Natural killer cell (primary cell): ENCODE measurements around the gene CATSPER3. TPM values are rescaled to one million over a fixed set of nuclear protein-coding genes. Genes with fewer than 3 reads are reported as not detected.

Experiments used
- ATAC-seq, 3 donors: fragments of 150-1000 bp in 2 of 3; fragments of 200-7000 bp in 1 of 3; cut with Tn5 transposase; 1 replicate in 1 of 3; 2 replicates in 2 of 3; pipeline ENCODE4 v1.10.0; 2021; ENCODE audit warnings: mild to moderate bottlenecking in 2 of 3, moderate library complexity in 2 of 3
- DNase-seq, 2 donors: peaks; one replicate each; pipeline versions ENCODE4 v3.0.0 to v3.0.0-alpha.2; 2013 to 2021; ENCODE audit warnings: mixed read lengths in 1 of 2
- H3K27ac ChIP-seq: one replicate; pipeline ENCODE4 v1.5.1; 2013; ENCODE audit warnings: mild to moderate bottlenecking, low read length
- H3K27me3 ChIP-seq: one replicate; pipeline ENCODE4 v1.6.1; 2013; ENCODE audit warnings: low read length; ENCODE audit not compliant: control insufficient read depth, insufficient read depth
- H3K36me3 ChIP-seq: one replicate; pipeline ENCODE4 v1.6.1; 2013; ENCODE audit warnings: low read length; ENCODE audit not compliant: control insufficient read depth, insufficient read depth
- H3K4me1 ChIP-seq: one replicate; pipeline ENCODE4 v1.6.1; 2013; ENCODE audit warnings: low read length; ENCODE audit not compliant: control insufficient read depth, insufficient read depth
- H3K4me3 ChIP-seq: one replicate; pipeline ENCODE4 v1.5.1; 2013; ENCODE audit warnings: low read length
- H3K9me3 ChIP-seq: one replicate; pipeline ENCODE4 v1.6.1; 2013; ENCODE audit warnings: low read length; ENCODE audit not compliant: control insufficient read depth, insufficient read depth
- H3K27ac Mint-ChIP-seq, 2 donors: one replicate each; pipeline ENCODE4 v1.8.0; 2022; ENCODE audit warnings: mild to moderate bottlenecking in 2 of 2, mixed read lengths in 2 of 2, moderate library complexity in 1 of 2
- H3K27me3 Mint-ChIP-seq, 2 donors: one replicate each; pipeline ENCODE4 v1.8.0; 2022; ENCODE audit warnings: low read depth in 2 of 2, mixed read lengths in 2 of 2
- H3K36me3 Mint-ChIP-seq: one replicate; pipeline ENCODE4 v1.8.0; 2022; ENCODE audit warnings: mixed read lengths
- H3K4me1 Mint-ChIP-seq, 2 donors: one replicate each; pipeline ENCODE4 v1.8.0; 2022; ENCODE audit warnings: mixed read lengths in 2 of 2
- H3K4me3 Mint-ChIP-seq: one replicate; pipeline ENCODE4 v1.8.0; 2022; ENCODE audit warnings: mild to moderate bottlenecking, moderate library complexity, mixed read lengths
- H3K9me3 Mint-ChIP-seq, 2 donors: one replicate each; pipeline ENCODE4 v1.8.0; 2022; ENCODE audit warnings: mixed read lengths in 2 of 2
- whole genome bisulfite sequencing: methylation state at CpG from one replicate; pipeline ENCODE4 v1.1.7; 2013; ENCODE audit warnings: missing lambda C conversion rate; ENCODE audit not compliant: insufficient coverage; 5-methylcytosine and 5-hydroxymethylcytosine counted together
- intact Hi-C: fragments of 100-400 bp; cut with micrococcal nuclease; formaldehyde crosslinking; loops from one replicate; pipeline ENCODE4 v1.14.2; 2022
- total RNA-seq, 4 donors: library from RNA; stranded (reverse); fragments of 120-200 nt in 1 of 4; gene quantifications; one replicate each; pipeline versions ENCODE4 v1.2.3 to v1.2.4, GENCODE V29; 2013 to 2022
- TF ChIP-seq, protein P1 (sequence below): fragments of 200-600 bp; IDR thresholded peaks from one replicate; pipeline ENCODE4 v1.8.0; 2022; ENCODE audit warnings: antibody characterized with exemption

The CATSPER3 gene
- total RNA-seq, 3 donors from 2014 or later (not counting 1 experiment from before 2014, with no cell fraction given) = 0.31 to 0.79 (median 0.55) TPM

DNA sequence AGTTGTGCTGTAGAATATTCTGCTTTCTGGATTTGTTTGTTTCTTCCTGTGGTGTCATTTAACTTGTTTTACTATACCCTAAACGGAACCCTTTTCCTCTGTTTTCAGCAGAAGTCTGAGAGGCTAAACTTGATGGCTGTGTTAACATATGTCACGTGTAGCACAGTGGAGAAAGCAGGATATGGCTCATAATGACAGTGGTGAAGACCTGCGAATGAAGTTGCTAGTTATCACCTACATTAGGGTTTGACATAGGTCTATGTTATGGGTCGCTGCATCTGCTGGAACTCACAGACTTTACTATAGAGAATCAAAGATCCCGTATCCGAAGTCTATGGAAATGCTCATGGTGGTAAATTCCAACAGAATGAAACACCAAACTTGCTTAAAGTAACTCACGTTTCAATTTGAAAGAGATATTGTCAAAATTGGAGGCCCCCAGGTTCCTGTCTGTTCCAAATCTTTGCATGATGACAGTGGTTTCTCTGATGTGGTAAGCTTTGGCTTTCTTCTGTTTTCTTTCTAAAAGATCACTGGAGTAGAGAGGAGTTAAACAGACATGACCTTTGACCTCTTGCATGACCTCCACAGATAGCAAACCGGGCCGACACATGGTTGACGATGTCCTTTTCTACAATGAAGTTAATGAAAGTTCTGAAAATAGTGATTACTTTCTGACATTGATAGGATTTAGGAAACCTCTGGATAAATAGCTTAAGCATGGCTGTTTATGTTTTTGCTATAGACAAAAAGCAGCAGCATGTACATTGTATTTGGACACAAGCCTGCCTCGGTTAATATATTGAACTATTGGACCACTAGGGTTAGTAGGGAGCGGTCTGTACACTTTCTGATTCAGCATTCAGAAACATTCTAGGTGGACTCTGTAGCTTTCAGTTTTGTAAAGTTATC lies 3.1 kb upstream of the CATSPER3 start:
- Histone ChIP-seq H3K27me3 (no peaks in the 10 kb centered on the region), H3K4me3 (no peak overlapping the region), H3K4me1 (no peaks in the 10 kb centered on the region), H3K9me3 (no peaks in the 10 kb centered on the region), H3K36me3 (peaks cover 4% of the 10 kb centered on the region), H3K27ac (no peak overlapping the region)
- H3K4me3 Mint-ChIP-seq = no peak overlapping the region
- H3K9me3 Mint-ChIP-seq = no peaks in the 10 kb centered on the region
- DNase-seq = peak in 1 of 2 donors; percentile 65
- TF ChIP-seq, protein P1, sequence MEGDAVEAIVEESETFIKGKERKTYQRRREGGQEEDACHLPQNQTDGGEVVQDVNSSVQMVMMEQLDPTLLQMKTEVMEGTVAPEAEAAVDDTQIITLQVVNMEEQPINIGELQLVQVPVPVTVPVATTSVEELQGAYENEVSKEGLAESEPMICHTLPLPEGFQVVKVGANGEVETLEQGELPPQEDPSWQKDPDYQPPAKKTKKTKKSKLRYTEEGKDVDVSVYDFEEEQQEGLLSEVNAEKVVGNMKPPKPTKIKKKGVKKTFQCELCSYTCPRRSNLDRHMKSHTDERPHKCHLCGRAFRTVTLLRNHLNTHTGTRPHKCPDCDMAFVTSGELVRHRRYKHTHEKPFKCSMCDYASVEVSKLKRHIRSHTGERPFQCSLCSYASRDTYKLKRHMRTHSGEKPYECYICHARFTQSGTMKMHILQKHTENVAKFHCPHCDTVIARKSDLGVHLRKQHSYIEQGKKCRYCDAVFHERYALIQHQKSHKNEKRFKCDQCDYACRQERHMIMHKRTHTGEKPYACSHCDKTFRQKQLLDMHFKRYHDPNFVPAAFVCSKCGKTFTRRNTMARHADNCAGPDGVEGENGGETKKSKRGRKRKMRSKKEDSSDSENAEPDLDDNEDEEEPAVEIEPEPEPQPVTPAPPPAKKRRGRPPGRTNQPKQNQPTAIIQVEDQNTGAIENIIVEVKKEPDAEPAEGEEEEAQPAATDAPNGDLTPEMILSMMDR = no peak
- H3K27me3 Mint-ChIP-seq = no peaks in the 10 kb centered on the region
- H3K36me3 Mint-ChIP-seq = no peaks in the 10 kb centered on the region
- H3K4me1 Mint-ChIP-seq = peaks cover 5 to 9% of the 10 kb centered on the region in 2 donors
- ATAC-seq = peak; percentile 52 to 73 (median 66)
- peak overlapping the region in 1 of 2 donors; percentile 52 for H3K27ac Mint-ChIP-seq
- intact Hi-C loops = no loop called here
- WGBS = 72% methylated on average over 12 of the region's 12 CpGs

DNA sequence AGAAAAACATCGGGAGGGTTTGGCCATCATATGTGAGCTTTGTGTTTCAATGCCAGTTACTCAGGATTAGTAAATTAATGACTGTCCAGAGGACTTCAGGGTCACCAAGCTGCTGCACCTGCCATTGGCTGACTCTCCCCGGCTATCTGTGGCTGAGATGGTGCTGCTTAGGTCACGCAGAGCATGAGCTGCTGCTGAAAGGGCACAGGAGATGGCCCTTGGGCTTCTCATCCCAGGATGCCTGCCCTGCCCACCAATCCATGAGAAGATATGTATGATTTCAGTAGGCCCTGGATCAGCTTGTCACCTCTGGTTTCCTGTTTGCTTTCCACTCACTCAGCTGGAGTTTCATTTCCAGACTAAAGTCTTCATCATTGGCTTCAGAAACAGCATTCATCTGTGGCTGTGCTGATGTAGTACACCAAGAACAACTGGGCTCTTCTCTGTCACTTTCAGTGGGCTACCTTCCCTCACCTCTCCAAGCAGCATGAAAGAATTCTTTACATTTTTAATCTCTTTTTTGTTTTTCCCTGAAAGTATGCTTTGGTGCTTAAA lies 2.4 kb upstream of the CATSPER3 start:
- no peaks in the 10 kb centered on the region for H3K36me3 Mint-ChIP-seq
- H3K36me3 ChIP-seq = peaks cover 4% of the 10 kb centered on the region
- H3K27ac ChIP-seq = no peak overlapping the region
- ATAC-seq (no peak), DNase-seq (no peak)
- TF ChIP-seq, protein P1 = no peak
- peaks cover 5 to 9% of the 10 kb centered on the region in 2 donors for H3K4me1 Mint-ChIP-seq
- H3K4me3 ChIP-seq = no peak overlapping the region
- intact Hi-C loops = no loop called here
- H3K27me3 Mint-ChIP-seq = no peaks in the 10 kb centered on the region
- no peaks in the 10 kb centered on the region for H3K27me3 ChIP-seq
- H3K9me3 ChIP-seq = no peaks in the 10 kb centered on the region
- no peaks in the 10 kb centered on the region for H3K9me3 Mint-ChIP-seq
- no peak overlapping the region for H3K4me3 Mint-ChIP-seq
- H3K27ac Mint-ChIP-seq = peak overlapping the region; percentile 2 to 25
- no peaks in the 10 kb centered on the region for H3K4me1 ChIP-seq
- WGBS = 96% methylated on average over 3 of the region's 3 CpGs

DNA sequence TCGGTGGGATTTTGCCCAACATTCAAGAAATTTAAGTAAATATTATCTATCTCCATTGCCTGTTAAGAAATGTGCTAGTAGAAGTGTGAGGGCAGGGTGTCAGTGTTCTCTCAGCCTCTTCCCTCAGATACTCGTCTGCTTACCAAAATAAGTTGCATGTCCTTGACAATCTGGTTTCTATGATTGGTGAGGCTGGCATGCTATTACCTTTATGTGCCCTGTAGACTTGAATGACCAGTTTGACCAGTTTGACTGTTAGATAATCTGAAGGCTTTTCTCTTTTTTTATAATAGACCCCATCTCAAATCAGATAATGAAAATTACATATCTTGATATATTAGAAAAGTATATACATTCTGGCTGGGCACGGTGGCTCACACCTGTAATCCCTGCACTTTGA lies 348 bp downstream of the CATSPER3 start:
- no peaks in the 10 kb centered on the region for H3K4me1 ChIP-seq
- H3K36me3 Mint-ChIP-seq = no peaks in the 10 kb centered on the region
- intact Hi-C loops = no loop called here
- no peaks in the 10 kb centered on the region for H3K9me3 Mint-ChIP-seq
- H3K27ac Mint-ChIP-seq = no peak overlapping the region
- whole genome bisulfite sequencing = 98% methylated on average over 3 of the region's 3 CpGs
- TF ChIP-seq, protein P1 = no peak
- H3K27ac ChIP-seq = no peak overlapping the region
- DNase-seq = no peak
- H3K4me1 Mint-ChIP-seq = peaks cover 5 to 9% of the 10 kb centered on the region in 2 donors
- H3K4me3 ChIP-seq = no peak overlapping the region
- no peaks in the 10 kb centered on the region for H3K9me3 ChIP-seq
- H3K27me3 Mint-ChIP-seq = no peaks in the 10 kb centered on the region
- no peaks in the 10 kb centered on the region for H3K27me3 ChIP-seq
- no peak overlapping the region for H3K4me3 Mint-ChIP-seq
- no peak for ATAC-seq
- H3K36me3 ChIP-seq = no peaks in the 10 kb centered on the region
